IPS-18a (cell line): Measurements from ENCODE around the gene MACROD2.

Experiments
- H3K27ac ChIP-seq: one replicate; pipeline ENCODE4 v1.5.1; 2013; ENCODE audit warnings: low read length
- H3K27me3 ChIP-seq: one replicate; pipeline ENCODE4 v1.6.1; 2013; ENCODE audit warnings: mild to moderate bottlenecking, low read length; ENCODE audit not compliant: control insufficient read depth, insufficient read depth
- H3K36me3 ChIP-seq: one replicate; pipeline ENCODE4 v1.6.1; 2013; ENCODE audit warnings: low read depth, low read length; ENCODE audit not compliant: control insufficient read depth
- H3K4me1 ChIP-seq: one replicate; pipeline ENCODE4 v1.6.1; 2013; ENCODE audit warnings: low read depth, low read length; ENCODE audit not compliant: control insufficient read depth
- H3K4me3 ChIP-seq: one replicate; pipeline ENCODE4 v1.5.1; 2013; ENCODE audit warnings: low read length
- H3K9ac ChIP-seq: one replicate; pipeline ENCODE4 v1.6.1; 2013; ENCODE audit warnings: mild to moderate bottlenecking, low read length, moderate library complexity
- H3K9me3 ChIP-seq: one replicate; pipeline ENCODE4 v1.6.1; 2013; ENCODE audit warnings: low read depth, low read length; ENCODE audit not compliant: control insufficient read depth

Gene MACROD2

DNA sequence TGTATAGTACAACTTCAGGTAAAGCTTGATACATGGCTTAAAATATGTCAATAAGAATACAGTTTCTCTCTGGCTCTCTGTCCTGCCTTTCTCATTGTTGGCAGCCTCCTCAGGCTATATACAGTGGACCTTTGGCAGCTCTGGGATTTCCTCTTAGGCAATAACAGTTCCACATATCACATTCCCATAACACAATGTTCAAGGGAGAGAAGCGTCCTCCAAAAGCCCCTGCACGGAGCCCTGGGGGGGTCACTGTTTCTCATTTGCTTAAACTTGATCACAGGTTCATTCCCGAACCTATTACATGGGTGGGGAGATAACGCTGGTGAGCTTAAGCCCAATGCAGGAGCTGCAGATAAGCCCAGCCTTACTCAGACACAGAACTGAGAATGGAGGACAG is 346.5 kb downstream of the MACROD2 start:
- Histone ChIP-seq H3K27ac (no peak overlapping the region), H3K4me3 (no peak overlapping the region), H3K9ac (no peak overlapping the region), H3K27me3 (no peaks in the 10 kb centered on the region), H3K4me1 (peaks cover under 1% of the 10 kb centered on the region), H3K9me3 (no peaks in the 10 kb centered on the region), H3K36me3 (no peaks in the 10 kb centered on the region)

DNA sequence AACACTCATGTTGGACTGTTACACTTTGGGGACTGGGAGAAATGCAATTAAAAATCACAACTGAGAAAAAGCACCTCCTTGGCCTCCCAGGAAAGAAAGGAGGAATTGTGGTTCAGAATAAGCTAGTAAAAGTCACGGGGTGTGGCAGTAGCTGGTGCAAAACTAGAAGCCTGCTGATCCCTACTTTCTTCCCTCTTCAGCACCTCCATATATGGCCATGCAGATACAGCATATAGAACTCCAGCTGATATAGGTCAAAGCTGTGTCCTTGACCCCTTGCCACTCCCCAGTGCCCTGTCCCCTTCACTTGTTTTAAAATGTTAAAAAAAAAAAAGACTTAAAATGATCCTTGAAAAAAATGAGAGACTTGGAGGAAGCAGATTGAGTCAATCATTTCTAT is 347.6 kb downstream of the MACROD2 start:
- H3K27ac ChIP-seq = no peak overlapping the region
- no peaks in the 10 kb centered on the region for H3K9me3 ChIP-seq
- H3K4me3 ChIP-seq = no peak overlapping the region
- H3K9ac ChIP-seq = no peak overlapping the region
- no peaks in the 10 kb centered on the region for H3K36me3 ChIP-seq
- H3K27me3 ChIP-seq = no peaks in the 10 kb centered on the region
- H3K4me1 ChIP-seq = no peaks in the 10 kb centered on the region

DNA sequence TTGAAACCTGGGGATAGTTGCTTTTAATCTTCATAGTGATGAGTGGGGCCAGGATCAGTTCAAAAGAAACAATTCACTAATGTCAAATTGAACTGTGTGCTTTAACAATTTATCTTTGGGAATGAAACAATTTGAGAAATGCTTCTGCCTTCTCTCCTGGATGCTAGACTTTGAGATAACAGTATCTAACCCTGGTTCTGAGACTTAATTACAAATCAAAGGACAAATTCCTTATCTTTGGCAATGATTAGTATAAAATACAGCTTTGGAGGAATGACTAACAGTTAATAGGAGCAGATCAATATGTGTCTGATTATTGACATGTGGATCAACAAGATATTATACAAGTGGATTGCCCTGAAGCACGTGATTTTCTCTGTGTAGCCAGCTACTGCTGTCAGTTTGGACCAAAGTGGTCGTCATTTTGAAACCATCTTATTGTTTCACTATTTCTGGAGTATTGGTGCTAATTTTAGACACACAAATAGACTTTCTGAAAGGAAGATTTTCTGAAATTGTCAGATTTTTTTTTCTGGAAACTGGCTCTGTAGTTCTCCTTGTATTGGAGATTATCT is 348.3 kb downstream of the MACROD2 start:
- H3K9me3 ChIP-seq = no peaks in the 10 kb centered on the region
- no peaks in the 10 kb centered on the region for H3K4me1 ChIP-seq
- H3K4me3 ChIP-seq = no peak overlapping the region
- H3K27ac ChIP-seq = no peak overlapping the region
- H3K9ac ChIP-seq = no peak overlapping the region
- no peaks in the 10 kb centered on the region for H3K36me3 ChIP-seq
- no peaks in the 10 kb centered on the region for H3K27me3 ChIP-seq

- Histone ChIP-seq H3K4me3 (no peak overlapping the region), H3K9ac (no peak overlapping the region), H3K9me3 (no peaks in the 10 kb centered on the region), H3K36me3 (no peaks in the 10 kb centered on the region), H3K27me3 (no peaks in the 10 kb centered on the region), H3K4me1 (no peaks in the 10 kb centered on the region), H3K27ac (no peak overlapping the region)
These were observed 349.4 kb downstream of the MACROD2 start for GRCh38 chr20:14344746-14345145.

GRCh38 chr20:14355791-14356190 is 360.5 kb downstream of the MACROD2 start:
- Histone ChIP-seq H3K4me1 (no peaks in the 10 kb centered on the region), H3K27me3 (no peaks in the 10 kb centered on the region), H3K9ac (no peak overlapping the region), H3K9me3 (no peaks in the 10 kb centered on the region), H3K4me3 (no peak overlapping the region), H3K36me3 (no peaks in the 10 kb centered on the region), H3K27ac (no peak overlapping the region)

- no peaks in the 10 kb centered on the region for H3K36me3 ChIP-seq
These were observed 365.1 kb downstream of the MACROD2 start for GRCh38 chr20:14360416-14360815.

GRCh38 chr20:14361509-14362345 is 366.4 kb downstream of the MACROD2 start:
- H3K4me1 ChIP-seq = no peaks in the 10 kb centered on the region
- no peaks in the 10 kb centered on the region for H3K36me3 ChIP-seq
- H3K27ac ChIP-seq = no peak overlapping the region
- H3K4me3 ChIP-seq = no peak overlapping the region
- no peaks in the 10 kb centered on the region for H3K27me3 ChIP-seq
- H3K9ac ChIP-seq = no peak overlapping the region
- H3K9me3 ChIP-seq = no peaks in the 10 kb centered on the region

More at GRCh38 chr20:14360416-14360815, 365.1 kb downstream of the MACROD2 start:
- H3K9ac ChIP-seq = no peak overlapping the region
- no peak overlapping the region for H3K4me3 ChIP-seq
- no peaks in the 10 kb centered on the region for H3K4me1 ChIP-seq
- H3K9me3 ChIP-seq = no peaks in the 10 kb centered on the region
- H3K27ac ChIP-seq = no peak overlapping the region
- no peaks in the 10 kb centered on the region for H3K27me3 ChIP-seq

- H3K9me3 ChIP-seq = no peaks in the 10 kb centered on the region
- H3K27ac ChIP-seq = no peak overlapping the region
- no peak overlapping the region for H3K4me3 ChIP-seq
- H3K9ac ChIP-seq = no peak overlapping the region
- H3K36me3 ChIP-seq = no peaks in the 10 kb centered on the region
- H3K4me1 ChIP-seq = peaks cover 19% of the 10 kb centered on the region
- no peaks in the 10 kb centered on the region for H3K27me3 ChIP-seq
These were observed 378.9 kb downstream of the MACROD2 start for GRCh38 chr20:14374196-14374595.

DNA sequence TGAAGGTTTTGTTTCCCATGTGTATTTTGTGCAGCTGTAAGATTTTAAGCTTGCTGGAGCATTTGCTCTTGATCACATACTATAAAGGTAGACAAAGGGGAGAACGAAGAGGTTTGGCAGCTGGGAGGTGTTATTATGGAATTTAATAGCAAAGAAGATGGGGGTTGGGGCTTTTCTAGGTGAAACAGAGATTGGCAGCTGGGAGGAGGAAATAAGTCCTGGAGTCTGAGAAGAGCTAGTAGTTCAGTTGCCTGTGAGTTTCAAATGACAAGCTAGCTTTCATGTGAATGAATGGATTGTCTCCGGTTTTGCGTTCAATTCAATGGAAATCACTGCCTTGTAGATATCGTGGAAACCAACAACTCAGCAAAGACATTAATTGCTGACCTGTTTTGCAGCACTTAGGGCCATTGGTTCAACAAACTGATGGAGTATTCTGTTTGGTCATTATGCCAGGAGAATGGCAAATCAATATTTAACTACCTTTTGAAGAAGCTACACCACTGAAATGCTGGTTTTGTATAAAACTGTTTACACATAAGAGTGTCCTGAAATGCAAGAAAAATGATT is 380.2 kb downstream of the MACROD2 start:
- Histone ChIP-seq H3K4me3 (no peak overlapping the region), H3K4me1 (peaks cover 16% of the 10 kb centered on the region), H3K36me3 (no peaks in the 10 kb centered on the region), H3K9me3 (no peaks in the 10 kb centered on the region), H3K9ac (no peak overlapping the region), H3K27me3 (no peaks in the 10 kb centered on the region), H3K27ac (no peak overlapping the region)

DNA sequence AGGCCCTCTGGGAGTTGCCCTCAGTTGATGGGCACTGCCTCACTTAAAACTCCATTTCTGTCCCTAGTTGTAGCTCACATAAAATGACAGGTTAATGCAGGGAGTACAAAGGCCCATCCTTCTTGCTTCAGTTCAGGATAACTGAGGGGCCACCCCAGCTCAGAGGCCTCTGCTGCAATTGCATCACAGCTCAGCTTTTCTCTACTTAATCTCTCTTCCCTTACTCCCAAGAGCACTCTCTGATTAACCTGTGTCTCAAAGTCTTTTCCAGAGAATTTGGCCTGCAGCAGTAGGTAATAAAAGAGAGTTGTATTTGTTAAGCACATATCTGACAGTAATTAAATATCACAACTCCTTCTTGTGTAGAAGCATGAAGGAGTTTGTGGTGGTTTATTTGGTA is 383.0 kb downstream of the MACROD2 start:
- no peak overlapping the region for H3K4me3 ChIP-seq
- H3K9ac ChIP-seq = no peak overlapping the region
- no peak overlapping the region for H3K27ac ChIP-seq
- no peaks in the 10 kb centered on the region for H3K36me3 ChIP-seq
- H3K9me3 ChIP-seq = no peaks in the 10 kb centered on the region
- no peaks in the 10 kb centered on the region for H3K27me3 ChIP-seq
- H3K4me1 ChIP-seq = peaks cover 12% of the 10 kb centered on the region

- no peaks in the 10 kb centered on the region for H3K27me3 ChIP-seq
- H3K27ac ChIP-seq = no peak overlapping the region
- H3K4me3 ChIP-seq = no peak overlapping the region
- H3K9ac ChIP-seq = no peak overlapping the region
- H3K4me1 ChIP-seq = peaks cover 11% of the 10 kb centered on the region
- H3K36me3 ChIP-seq = no peaks in the 10 kb centered on the region
- peaks cover 4% of the 10 kb centered on the region for H3K9me3 ChIP-seq
These were observed 388.0 kb downstream of the MACROD2 start for GRCh38 chr20:14383335-14383734.
